Measurements from ENCODE around the gene RIPK3.
"Not testable (repeated sequence)": the region's sequence is repeated elsewhere in the genome, so short reads cannot be mapped to it uniquely, and the experiment has no call there.

RIPK3 gene

GRCh38 chr14:24369463-24369862 is 29.7 kb upstream of the RIPK3 start:
- no peak for DNase-seq

- DNase-seq: no peak
Observed at GRCh38 chr14:24368562-24369252, 28.9 kb upstream of the RIPK3 start.

DNA sequence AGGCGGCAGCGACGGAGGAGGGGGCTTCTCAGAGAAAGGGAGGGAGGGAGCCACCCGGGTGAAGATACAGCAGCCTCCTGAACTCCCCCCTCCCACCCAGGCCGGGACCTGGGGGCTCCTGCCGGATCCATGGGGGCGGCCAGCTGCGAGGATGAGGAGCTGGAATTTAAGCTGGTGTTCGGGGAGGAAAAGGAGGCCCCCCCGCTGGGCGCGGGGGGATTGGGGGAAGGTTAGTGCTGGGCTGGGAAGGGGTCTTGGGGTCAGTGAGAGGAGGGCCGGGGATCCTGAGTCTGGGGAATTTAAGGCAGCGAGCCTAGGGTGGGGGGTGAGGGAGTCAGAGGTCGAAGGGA is 28.4 kb upstream of the RIPK3 start:
- DNase-seq: no peak

DNA sequence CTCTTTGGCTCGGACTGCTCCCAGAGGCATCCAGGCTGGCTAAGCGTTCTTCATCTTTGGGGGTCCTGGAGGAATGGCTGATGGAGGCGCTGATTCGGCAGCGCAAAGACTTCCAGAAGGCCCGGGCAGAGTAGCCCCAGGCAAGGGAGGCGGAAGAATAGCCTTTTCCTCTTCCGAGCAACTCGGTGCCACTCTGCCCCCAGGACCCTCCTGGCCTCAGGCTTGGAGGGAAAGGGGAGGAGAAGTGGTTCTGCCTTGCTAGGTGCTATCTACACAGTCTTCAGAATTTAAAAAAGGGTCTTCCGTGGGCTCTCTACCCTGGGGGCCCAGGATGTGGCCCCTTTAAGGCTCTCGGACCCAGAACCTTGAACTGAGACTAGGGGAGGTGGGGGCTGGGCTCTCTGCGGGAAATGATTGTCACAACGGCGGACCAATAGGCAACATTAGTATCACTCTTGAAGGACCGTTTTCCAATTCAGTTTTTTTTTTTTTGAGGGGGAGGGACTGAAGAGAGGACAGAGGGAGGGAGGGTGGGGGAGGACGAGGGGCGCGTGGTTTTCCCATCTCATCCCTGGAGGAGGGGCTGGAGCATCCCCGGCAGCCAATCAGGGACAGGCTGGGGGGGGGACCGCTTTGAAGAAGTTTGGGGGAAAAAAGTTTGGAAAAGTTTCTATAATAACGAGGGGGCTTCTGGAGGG is 27.9 kb upstream of the RIPK3 start, which contains the start of gene NFATC4:
TSS of gene NFATC4 (plus strand) at position 671 of the 698 bp plus-strand sequence. CDS start 157 bp downstream, outside the sequence.
- no peak for DNase-seq

DNA sequence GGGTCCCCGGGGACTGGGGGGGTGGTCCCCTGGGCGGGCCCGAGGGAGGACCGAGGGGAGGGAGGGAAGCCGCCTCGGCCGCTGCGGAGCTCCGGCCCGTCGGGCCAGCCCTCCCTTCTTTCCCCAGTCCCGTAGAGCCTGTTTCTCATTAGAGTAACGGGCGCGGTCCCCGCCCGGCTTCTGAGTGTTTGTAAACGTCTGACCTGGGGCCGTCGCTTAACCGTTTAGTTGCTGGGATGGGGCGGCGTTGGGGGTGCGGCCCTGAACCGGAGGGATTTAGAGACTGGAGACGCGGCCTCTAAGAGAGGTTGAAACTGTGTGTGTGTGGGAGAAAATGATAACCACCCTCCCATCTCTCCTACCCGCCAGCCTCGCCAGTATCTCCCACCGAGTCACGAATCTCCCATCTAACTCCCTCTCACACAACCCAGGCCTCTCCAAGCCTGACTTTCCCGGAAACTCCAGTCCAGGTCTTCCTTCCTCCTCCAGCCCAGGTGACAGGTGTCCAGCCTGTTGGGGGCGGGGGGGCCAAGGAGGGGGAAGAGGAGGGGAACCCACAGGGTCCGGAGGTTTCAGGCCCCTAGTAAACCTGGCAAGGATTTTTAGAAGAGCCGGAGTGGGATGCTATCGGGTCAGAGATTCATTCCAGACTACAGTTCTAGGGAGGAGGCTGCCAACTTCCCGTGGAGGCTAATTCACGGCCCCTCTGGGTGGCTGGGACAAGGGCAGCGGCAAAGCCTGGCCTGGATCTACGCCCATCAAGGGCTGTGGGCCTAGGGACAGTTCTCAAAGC is 27.1 kb upstream of the RIPK3 start:
- no peak for DNase-seq

DNA sequence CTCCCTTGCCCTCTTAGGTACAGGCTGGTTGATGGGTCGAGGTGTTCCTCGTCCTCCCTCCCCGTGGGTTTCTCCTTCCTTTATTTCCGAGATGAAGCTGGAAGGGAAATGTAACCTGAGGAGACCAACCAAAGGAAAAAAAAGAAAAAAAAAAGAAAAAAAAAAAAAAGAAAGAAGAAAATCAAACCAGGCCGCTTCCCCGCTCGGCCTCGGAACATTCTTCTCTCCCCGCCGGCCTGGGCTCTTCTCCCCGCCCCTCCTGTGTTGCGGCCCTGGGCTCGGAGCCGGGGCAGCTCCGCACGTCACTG is 26.6 kb upstream of the RIPK3 start:
- DNase-seq: no peak

GRCh38 chr14:24365600-24366412 is 26.0 kb upstream of the RIPK3 start:
- no peak for DNase-seq

DNA sequence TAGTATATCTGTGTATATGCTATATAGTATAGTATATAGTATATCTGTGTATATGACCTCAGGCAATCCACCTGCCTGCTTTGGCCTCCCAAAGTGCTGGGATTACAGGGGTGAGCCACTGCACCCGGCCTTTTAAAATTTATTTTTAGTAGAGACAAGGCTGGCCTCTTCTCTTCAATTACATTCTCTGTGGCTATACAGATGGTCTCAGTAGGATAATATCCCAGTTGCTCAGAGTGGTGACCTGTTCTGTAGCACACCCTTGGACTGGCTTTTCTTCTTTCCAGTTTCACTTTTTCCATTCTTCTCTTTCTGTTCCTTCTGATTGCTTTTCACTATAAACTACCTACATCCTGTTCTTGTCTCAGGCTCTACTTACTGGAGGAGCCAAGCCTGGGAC is 25.1 kb upstream of the RIPK3 start:
- no peak for DNase-seq

DNA sequence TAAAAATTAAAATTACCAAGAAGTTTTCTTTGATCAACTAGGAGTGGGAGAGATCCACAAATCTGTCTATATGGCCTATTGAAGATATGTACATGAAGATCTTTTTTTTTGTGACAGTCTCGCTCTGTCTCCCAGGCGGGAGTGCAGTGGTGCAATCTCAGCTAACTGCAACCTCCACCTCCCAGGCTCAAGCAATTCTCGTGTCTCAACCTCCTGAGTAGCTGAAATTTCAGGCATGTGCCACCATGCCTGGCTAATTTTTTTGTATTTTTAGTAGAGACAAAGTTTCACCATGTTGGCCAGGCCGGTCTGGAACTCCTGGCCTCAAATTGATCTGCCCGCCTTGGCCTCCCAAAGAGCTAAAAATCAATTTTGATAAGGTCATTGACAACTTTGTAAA is 23.6 kb upstream of the RIPK3 start:
- no peak for DNase-seq

DNA sequence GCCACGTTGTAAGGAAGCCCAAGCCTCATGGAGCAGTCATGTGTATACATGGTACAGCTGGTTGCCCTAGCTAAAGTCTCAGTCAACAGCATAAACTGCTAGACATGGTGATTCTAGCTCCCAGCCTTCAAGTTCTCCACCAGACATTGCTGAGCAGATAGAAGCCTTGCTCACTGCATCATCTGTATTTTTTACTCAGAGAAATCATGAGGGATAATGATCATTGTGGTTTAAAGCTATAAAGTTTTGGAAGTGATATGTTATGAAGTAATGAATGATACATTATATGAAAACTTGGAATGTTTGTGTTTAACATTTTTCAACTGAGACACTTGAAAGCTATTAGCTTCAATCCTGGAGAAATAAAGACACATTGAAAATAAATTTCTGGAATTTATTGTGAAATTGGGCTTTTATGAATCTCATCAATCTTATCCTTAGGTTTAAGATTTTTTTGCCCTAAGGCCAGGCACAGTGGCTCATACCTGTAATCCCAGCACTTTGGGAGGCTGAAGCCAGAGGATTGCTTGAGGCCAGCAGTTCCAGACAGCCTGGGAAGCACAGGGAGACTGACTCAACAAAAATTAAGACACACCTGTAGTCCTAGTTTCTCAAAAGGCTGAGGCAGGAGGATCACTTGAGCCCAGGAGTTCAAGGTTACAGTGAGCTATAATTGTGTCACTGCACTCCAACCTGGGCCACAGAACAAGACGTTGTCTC is 22.6 kb upstream of the RIPK3 start:
- no peak for DNase-seq

- DNase-seq: no peak
Observed at GRCh38 chr14:24361326-24361725, 21.5 kb upstream of the RIPK3 start.

DNA sequence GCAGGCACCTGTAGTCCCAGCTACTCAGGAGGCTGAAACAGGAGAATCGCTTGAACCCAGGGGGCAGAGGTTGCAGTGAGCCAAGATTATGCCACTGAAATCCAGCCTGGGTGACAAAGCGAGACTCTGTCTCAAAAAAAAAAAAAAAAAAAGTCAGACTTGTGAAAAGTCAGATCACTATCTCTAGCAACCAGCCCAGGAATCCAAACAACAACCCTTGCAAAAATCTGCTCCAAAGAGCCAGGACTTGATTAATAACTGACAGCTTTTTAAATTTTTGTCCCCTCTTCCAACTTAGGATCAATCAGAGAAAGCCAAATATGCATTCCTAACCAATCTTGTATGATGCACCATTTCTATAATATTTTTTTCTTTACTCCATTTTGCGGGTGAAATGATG is 20.5 kb upstream of the RIPK3 start:
- DNase-seq: no peak

GRCh38 chr14:24356208-24356607 is 16.4 kb upstream of the RIPK3 start:
- DNase-seq: no peak

GRCh38 chr14:24355009-24355408 is 15.2 kb upstream of the RIPK3 start:
- no peak for DNase-seq

DNA sequence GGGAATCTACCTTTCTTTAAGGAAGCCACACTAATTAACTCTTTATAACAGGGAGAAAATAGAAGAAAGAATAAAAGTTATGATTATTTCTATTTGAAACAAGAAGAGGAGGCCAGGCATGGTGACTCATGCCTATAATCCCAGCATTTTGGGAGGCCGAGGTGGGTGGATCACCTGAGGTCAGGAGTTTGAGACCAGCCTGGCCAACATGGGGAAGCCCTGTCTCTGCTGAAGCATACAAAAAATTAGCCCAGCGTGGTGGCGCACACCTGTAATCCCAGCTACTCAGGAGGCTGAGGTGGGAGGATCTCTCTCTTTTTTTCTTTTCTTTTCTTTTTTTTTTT is 14.7 kb upstream of the RIPK3 start:
- DNase-seq: not testable (repeated sequence)

DNA sequence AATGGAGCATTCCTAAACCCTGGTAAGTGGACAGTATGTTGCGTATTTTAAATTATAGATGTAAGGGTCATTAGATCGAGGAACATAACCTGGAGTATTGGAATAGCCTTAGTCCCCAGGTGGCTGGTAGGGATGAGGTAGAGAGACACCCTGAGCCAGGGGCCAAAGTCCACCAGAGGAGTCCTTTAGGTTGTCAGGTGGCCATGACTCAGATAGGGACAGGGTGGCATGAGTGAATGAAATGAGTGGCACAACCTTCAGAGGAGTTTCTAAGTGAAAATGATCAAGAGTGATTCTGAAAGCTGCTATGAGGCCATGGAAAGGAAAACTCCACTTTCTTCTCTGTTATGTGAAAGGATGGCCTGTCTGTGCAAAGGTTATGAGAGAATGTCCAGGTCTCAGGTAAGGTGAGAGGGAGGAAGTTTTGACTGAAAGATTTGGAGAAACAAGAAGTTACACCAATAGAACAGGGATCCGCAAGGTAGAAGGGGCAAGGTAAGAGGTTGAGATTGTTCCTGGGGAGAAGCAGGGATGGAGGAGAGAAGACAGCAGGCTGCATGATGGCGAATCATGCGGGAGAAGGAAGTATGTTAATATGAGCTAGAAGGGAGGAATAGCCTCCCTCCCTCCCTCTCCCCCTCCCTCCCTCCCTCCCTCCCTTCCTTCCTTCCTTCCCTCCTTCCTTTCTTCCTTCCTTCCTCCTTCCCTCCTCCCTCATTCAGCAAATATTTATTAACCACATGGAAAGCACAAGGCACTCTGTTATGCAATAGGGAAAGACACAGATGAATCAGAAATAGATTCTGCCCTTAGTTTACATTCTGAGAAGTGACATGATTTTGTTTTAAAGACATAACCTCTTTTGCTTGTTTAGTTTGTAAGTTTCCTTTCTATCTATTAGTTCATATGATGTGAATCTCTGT is 14.0 kb upstream of the RIPK3 start:
- no peak for DNase-seq

DNA sequence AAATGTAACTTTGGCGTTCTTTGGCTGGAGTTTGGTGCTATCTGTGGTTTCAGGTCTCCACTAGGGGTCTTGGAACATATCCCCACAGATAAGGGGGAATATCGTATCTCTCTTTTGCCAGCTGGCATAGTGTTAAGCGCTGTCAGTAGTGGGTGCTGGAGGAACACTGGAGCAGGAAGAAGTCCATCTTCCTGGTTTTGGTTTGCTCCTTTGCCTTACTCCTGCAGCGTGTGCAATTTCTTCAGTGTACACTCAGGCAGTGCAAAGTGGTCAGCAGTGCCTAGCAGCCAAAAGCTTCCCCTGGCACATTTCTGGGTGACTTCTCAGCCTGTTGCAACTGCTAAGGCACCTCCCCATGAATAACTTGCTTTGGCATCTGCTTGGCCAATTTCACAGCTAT is 11.7 kb upstream of the RIPK3 start:
- no peak for DNase-seq

DNA sequence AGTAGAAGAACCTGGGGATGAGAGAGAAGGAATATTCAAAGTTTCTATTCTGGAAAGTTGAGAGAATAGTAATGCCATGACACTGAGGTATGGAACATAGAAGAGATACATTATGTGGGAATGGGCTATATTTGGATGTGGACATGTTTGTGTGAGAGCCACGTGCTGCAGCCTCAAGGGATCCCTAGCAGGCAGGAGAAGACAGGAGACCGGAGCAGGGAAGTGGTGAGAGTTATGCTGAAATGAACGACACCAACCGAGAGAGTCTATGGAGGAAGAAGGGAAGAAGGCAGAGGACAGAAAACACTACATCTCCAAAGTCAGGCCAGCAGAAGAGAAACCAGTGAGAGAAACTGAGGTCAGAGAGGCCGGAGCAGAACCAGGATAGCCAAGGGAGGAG is 10.0 kb upstream of the RIPK3 start:
- no peak for DNase-seq

DNA sequence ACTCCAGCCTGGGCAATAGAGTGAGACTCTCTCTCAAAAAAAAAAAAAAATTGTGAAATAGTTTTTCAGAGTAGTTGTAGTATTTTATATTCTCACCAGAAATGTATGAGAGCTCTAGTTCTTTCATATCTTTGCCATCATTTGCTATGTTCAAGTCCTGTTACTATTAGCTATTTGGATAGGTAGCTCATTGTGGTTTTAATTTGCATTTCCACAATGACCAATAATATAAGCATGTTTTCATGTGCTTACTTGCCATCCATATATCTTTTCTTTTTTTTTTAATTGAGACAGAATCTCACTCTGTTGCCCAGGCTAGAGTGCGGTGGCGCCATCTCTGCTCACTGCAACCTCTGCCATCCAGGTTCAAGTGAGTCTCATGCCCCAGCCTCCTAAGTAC is 8.4 kb upstream of the RIPK3 start:
- DNase-seq: no peak

- DNase-seq: no peak
Observed at GRCh38 chr14:24347134-24347533, 7.3 kb upstream of the RIPK3 start.

GRCh38 chr14:24343795-24344660 is 4.2 kb upstream of the RIPK3 start:
- DNase-seq: no peak
